ENCODE measurements around the gene HMOX1.

DNA sequence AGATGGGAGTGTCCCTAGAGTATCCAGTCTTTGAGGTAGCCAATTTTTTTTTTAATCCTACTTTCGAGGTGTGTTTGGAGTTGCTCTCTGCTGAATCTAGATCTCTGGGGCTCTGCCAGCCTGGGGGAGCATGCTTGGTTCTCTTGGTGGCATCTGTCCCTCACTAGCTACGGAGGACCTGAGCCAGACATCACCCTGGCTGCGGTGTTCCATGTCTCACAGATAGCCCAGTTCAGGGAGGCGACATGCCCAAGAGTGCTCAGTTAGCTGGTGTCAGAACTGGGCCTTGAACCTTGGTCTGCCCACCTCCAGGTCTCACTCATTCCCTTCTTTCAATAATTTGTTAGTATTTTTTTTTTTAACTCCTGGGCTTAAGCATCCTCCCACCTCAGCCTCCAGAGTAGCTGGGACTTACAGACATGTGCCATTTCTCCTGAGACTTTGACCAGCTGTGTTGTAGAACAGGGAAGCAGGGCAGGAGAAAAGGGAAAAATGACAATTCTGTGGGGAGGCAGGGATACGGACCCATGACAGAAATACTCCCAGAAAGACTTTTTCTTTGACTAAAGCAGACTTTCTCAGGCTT lies 621 bp downstream of the HMOX1 start:
- TF ChIP-seq EZH2 (IDR thresholded peaks at IDR 0.05; ENCODE audit: low read depth, low read length, severe bottlenecking) (no peak), SUZ12 (IDR thresholded peaks at IDR 0.05; ENCODE audit: low read length) (no peak)
